ENCODE results near the gene YPEL2.
A peak's percentile ranks its signal among the peaks of the same experiment; 100 is the strongest.

GRCh38 chr17:59378675-59379074, 47.2 kb downstream of the YPEL2 start:
- TF ChIP-seq, protein P1, sequence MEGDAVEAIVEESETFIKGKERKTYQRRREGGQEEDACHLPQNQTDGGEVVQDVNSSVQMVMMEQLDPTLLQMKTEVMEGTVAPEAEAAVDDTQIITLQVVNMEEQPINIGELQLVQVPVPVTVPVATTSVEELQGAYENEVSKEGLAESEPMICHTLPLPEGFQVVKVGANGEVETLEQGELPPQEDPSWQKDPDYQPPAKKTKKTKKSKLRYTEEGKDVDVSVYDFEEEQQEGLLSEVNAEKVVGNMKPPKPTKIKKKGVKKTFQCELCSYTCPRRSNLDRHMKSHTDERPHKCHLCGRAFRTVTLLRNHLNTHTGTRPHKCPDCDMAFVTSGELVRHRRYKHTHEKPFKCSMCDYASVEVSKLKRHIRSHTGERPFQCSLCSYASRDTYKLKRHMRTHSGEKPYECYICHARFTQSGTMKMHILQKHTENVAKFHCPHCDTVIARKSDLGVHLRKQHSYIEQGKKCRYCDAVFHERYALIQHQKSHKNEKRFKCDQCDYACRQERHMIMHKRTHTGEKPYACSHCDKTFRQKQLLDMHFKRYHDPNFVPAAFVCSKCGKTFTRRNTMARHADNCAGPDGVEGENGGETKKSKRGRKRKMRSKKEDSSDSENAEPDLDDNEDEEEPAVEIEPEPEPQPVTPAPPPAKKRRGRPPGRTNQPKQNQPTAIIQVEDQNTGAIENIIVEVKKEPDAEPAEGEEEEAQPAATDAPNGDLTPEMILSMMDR (IDR thresholded peaks at IDR 0.05), result no peak
- peak; percentile 26 for TF ChIP-seq POLR2AphosphoS5 (IDR thresholded peaks at IDR 0.05)

All from prostate gland (tissue), 2 donors.